SK-N-SH (cell line): ENCODE data around the gene SLC4A9. TPM values are rescaled to one million over a fixed set of nuclear protein-coding genes. Genes with fewer than 3 reads are reported as not detected.

Source experiments
- CTCF ChIA-PET: fragments of 300-600, 350-600 bp; formaldehyde crosslinking; extraction: SDS; loops from one replicate; lab custom pipeline; 2021; lab: Yijun Ruan, JAX
- POLR2A ChIA-PET: fragments of 350-600 bp; sonication (Branson Sonifier 250); formaldehyde crosslinking; extraction: SDS; loops from one replicate; lab custom pipeline; 2020; ENCODE audit warnings: antibody characterized with exemption, inconsistent platforms; lab: Yijun Ruan, JAX
- DNase-seq: peaks from one replicate; pipeline ENCODE4 v3.0.0; 2012
- H2AFZ ChIP-seq: fragments of 200-600 bp; sonication (generic); 2 replicates; pipeline ENCODE4 v1.8.1; 2016; ENCODE audit warnings: antibody characterized with exemption, mild to moderate bottlenecking, low read depth
- H3F3A ChIP-seq: fragments of 200-600 bp; sonication (generic); replicated peaks from 2 replicates; pipeline ENCODE3; 2016; ENCODE audit warnings: antibody characterized with exemption, mild to moderate bottlenecking; ENCODE audit not compliant: insufficient read depth
- H3K27ac ChIP-seq, 2 experiments: fragments of 200-500 bp in 1 of 2; fragments of 200-600 bp in 1 of 2; sonication (Bioruptor generic) in 1 of 2; sonication (generic), shearing (Covaris generic) in 1 of 2; 2 replicates each; pipeline versions ENCODE4 v1.5.1 to v1.6.1; 2014 to 2016; ENCODE audit warnings: low read depth in 2 of 2, inconsistent platforms in 1 of 2, low read length in 1 of 2, mild to moderate bottlenecking in 1 of 2, mixed read lengths in 1 of 2
- H3K27me3 ChIP-seq: fragments of 200-600 bp; sonication (generic), shearing (Covaris generic); 2 replicates; pipeline ENCODE4 v1.6.1; 2016; ENCODE audit warnings: mixed run types; ENCODE audit not compliant: insufficient read depth
- H3K36me3 ChIP-seq, 2 experiments: fragments of 200-500 bp in 1 of 2; fragments of 200-600 bp in 1 of 2; sonication (Bioruptor generic) in 1 of 2; sonication (generic) in 1 of 2; replicated peaks in 1 of 2; 2 replicates each; pipeline versions ENCODE3 to v1.5.1; 2014 to 2016; ENCODE audit warnings: low read length in 1 of 2, mild to moderate bottlenecking in 1 of 2; ENCODE audit not compliant: insufficient read depth in 2 of 2, control insufficient read depth in 1 of 2
- H3K4me1 ChIP-seq, 2 experiments: fragments of 200-500 bp in 1 of 2; fragments of 200-600 bp in 1 of 2; sonication (Bioruptor generic) in 1 of 2; sonication (generic), shearing (Covaris generic) in 1 of 2; 2 replicates each; pipeline versions ENCODE4 v1.5.1 to v1.6.1; 2014 to 2016; ENCODE audit warnings: low read depth in 1 of 2, low read length in 1 of 2, mixed run types in 1 of 2; ENCODE audit not compliant: insufficient read depth in 2 of 2, control insufficient read depth in 1 of 2
- H3K4me2 ChIP-seq: fragments of 200-600 bp; sonication (generic), shearing (Covaris generic); 2 replicates; pipeline ENCODE4 v1.6.1; 2017; ENCODE audit warnings: mixed run types
- H3K4me3 ChIP-seq, 2 experiments: fragments of 200-500 bp in 1 of 2; fragments of 200-600 bp in 1 of 2; sonication (Bioruptor generic) in 1 of 2; sonication (generic), shearing (Covaris generic) in 1 of 2; 2 replicates each; pipeline versions ENCODE4 v1.5.1 to v1.8.1; 2014 to 2016; ENCODE audit warnings: low read depth in 2 of 2, inconsistent platforms in 1 of 2, low read length in 1 of 2, mild to moderate bottlenecking in 1 of 2, mixed read lengths in 1 of 2, moderate library complexity in 1 of 2
- H3K79me2 ChIP-seq: fragments of 200-600 bp; sonication (generic); 2 replicates; pipeline ENCODE4 v1.8.1; 2017; ENCODE audit warnings: mild to moderate bottlenecking; ENCODE audit not compliant: insufficient read depth
- H3K9ac ChIP-seq: fragments of 200-600 bp; sonication (generic); 2 replicates; pipeline ENCODE4 v1.6.1; 2017; ENCODE audit warnings: mixed run types
- H3K9me2 ChIP-seq: fragments of 200-600 bp; sonication (generic); 2 replicates; pipeline ENCODE4 v1.6.1; 2017; ENCODE audit warnings: mixed run types
- H3K9me3 ChIP-seq: fragments of 200-600 bp; sonication (generic); 2 replicates; pipeline ENCODE4 v1.6.1; 2017; ENCODE audit warnings: mixed run types, mild to moderate bottlenecking, moderate library complexity
- H4K20me1 ChIP-seq: fragments of 200-600 bp; sonication (generic); 2 replicates; pipeline ENCODE4 v1.6.1; 2017; ENCODE audit warnings: mild to moderate bottlenecking, mixed run types; ENCODE audit not compliant: insufficient read depth
- ELF1 ChIP-seq: IDR thresholded peaks from 2 replicates; pipeline ENCODE4 v1.4.0; 2012
- EZH2phosphoT487 ChIP-seq: fragments of 200-600 bp; sonication (generic); IDR thresholded peaks from 2 replicates; pipeline ENCODE4 v1.6.1; 2017; ENCODE audit warnings: low read depth, mixed run types, mild to moderate bottlenecking, antibody characterized with exemption, moderate library complexity, borderline replicate concordance
- FOSL2 ChIP-seq: IDR thresholded peaks from 2 replicates; pipeline ENCODE4 v1.4.0; 2012; ENCODE audit warnings: low read depth, mild to moderate bottlenecking, moderate library complexity, borderline replicate concordance
- FOXM1 ChIP-seq: IDR thresholded peaks from 2 replicates; pipeline ENCODE4 v1.4.0; 2012; ENCODE audit warnings: low read depth, mild to moderate bottlenecking
- MXI1 ChIP-seq: IDR thresholded peaks from 2 replicates; pipeline ENCODE4 v1.6.1; 2012; ENCODE audit warnings: mild to moderate bottlenecking, low read depth, low read length, improper control_type of control experiment
- PBX3 ChIP-seq: IDR thresholded peaks from 2 replicates; pipeline ENCODE4; 2012
- POLR2AphosphoS5 ChIP-seq: IDR thresholded peaks from 2 replicates; pipeline ENCODE4 v1.6.1; 2012; ENCODE audit warnings: low read depth, low read length
- RAD21 ChIP-seq: IDR thresholded peaks from 2 replicates; pipeline ENCODE4 v1.6.1; 2012; ENCODE audit warnings: mild to moderate bottlenecking, low read length
- REST ChIP-seq: IDR thresholded peaks from 2 replicates; pipeline ENCODE4 v1.6.1; 2012; ENCODE audit warnings: mild to moderate bottlenecking, low read depth, low read length, moderate library complexity
- RFX5 ChIP-seq: IDR thresholded peaks from 2 replicates; pipeline ENCODE4 v1.6.1; 2012; ENCODE audit warnings: mild to moderate bottlenecking, improper control_type of control experiment, low read length
- SMC3 ChIP-seq: IDR thresholded peaks from 2 replicates; pipeline ENCODE4 v1.6.1; 2012; ENCODE audit warnings: low read depth, low read length, improper control_type of control experiment
- TAF1 ChIP-seq: IDR thresholded peaks from 2 replicates; pipeline ENCODE4 v1.6.1; 2012; ENCODE audit warnings: low read depth, mild to moderate bottlenecking, low read length, moderate library complexity, borderline replicate concordance
- TCF12 ChIP-seq: IDR thresholded peaks from 2 replicates; pipeline ENCODE4 v1.4.0; 2012
- TEAD4 ChIP-seq: IDR thresholded peaks from 2 replicates; pipeline ENCODE4 v1.4.0; 2012; ENCODE audit warnings: mild to moderate bottlenecking, borderline replicate concordance; ENCODE audit not compliant: insufficient read depth
- YY1 ChIP-seq: IDR thresholded peaks from 2 replicates; pipeline ENCODE4 v1.4.0; 2012; ENCODE audit warnings: low read depth, mild to moderate bottlenecking
- ZBTB33 ChIP-seq: IDR thresholded peaks from 2 replicates; pipeline ENCODE4 v1.4.0; 2012; ENCODE audit warnings: low read depth, borderline replicate concordance
- WGBS: methylation state at CpG from one replicate; pipeline ENCODE4 v1.1.6; 2017; ENCODE audit warnings: low lambda C conversion rate; 5-methylcytosine and 5-hydroxymethylcytosine counted together
- polyA plus RNA-seq, 3 experiments: library from polyadenylated mRNA; depleted of rRNA; stranded (reverse); fragments of >200 nt; gene quantifications; 2 replicates each; pipeline ENCODE4 v1.2.3, GENCODE V29; 2012
- TF ChIP-seq, protein P1 (sequence below): IDR thresholded peaks from 2 replicates; pipeline ENCODE4 v1.4.0; 2012; ENCODE audit warnings: low read depth
- TF ChIP-seq, protein P2 (sequence below): fragments of 150-350 bp; IDR thresholded peaks from 2 replicates; pipeline ENCODE4 v1.6.1; 2016; ENCODE audit warnings: mild to moderate bottlenecking, low read depth, low read length

Gene SLC4A9
- polyA plus RNA-seq, 1 of the 3 experiments (the other 2 are of a cell fraction), result 0.02 TPM

GRCh38 chr5:140363631-140364471 lies 3.9 kb downstream of the SLC4A9 start:
- no peaks in the 10 kb centered on the region for H3K27me3 ChIP-seq
- CTCF ChIA-PET, result interaction anchor here (0.6 to 2.6 kb wide), 28 partner anchors 8 to 362 kb away, joined by 3 to 21 read pairs (median 4); partner anchors contain the start of genes IK and NDUFA2
- 77% methylated on average over 19 of the region's 20 CpGs for WGBS
- no peaks in the 10 kb centered on the region for H3K79me2 ChIP-seq
- peaks cover 0 to 2% of the 10 kb centered on the region in 2 experiments; a peak in 1 of 4 replicates for H3K4me1 ChIP-seq
- H3K4me2 ChIP-seq, result no peak overlapping the region
- H3K4me3 ChIP-seq, result no peak overlapping the region
- no peaks in the 10 kb centered on the region for H3K9me3 ChIP-seq
- no peaks in the 10 kb centered on the region for H3F3A ChIP-seq
- TF ChIP-seq, protein P1, sequence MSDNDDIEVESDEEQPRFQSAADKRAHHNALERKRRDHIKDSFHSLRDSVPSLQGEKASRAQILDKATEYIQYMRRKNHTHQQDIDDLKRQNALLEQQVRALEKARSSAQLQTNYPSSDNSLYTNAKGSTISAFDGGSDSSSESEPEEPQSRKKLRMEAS, result no peak
- no peak for TF ChIP-seq RAD21
- no peak for TF ChIP-seq FOXM1
- no peak for TF ChIP-seq SMC3
- no peak for TF ChIP-seq ZBTB33
- TF ChIP-seq REST, result no peak
- no peak for TF ChIP-seq PBX3
- TF ChIP-seq TCF12, result no peak
- TF ChIP-seq RFX5, result no peak
- TF ChIP-seq TEAD4, result no peak
- TF ChIP-seq, protein P2, sequence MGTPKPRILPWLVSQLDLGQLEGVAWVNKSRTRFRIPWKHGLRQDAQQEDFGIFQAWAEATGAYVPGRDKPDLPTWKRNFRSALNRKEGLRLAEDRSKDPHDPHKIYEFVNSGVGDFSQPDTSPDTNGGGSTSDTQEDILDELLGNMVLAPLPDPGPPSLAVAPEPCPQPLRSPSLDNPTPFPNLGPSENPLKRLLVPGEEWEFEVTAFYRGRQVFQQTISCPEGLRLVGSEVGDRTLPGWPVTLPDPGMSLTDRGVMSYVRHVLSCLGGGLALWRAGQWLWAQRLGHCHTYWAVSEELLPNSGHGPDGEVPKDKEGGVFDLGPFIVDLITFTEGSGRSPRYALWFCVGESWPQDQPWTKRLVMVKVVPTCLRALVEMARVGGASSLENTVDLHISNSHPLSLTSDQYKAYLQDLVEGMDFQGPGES, result no peak
- TF ChIP-seq ELF1, result no peak
- no peak for TF ChIP-seq YY1
- TF ChIP-seq POLR2AphosphoS5, result no peak
- no peak for TF ChIP-seq EZH2phosphoT487
- TF ChIP-seq MXI1, result no peak
- no peak for TF ChIP-seq TAF1
- no peak for TF ChIP-seq FOSL2
- H3K9ac ChIP-seq, result no peak overlapping the region
- no peaks in the 10 kb centered on the region for H3K36me3 ChIP-seq
- no peaks in the 10 kb centered on the region for H3K9me2 ChIP-seq
- no peak overlapping the region for H3K27ac ChIP-seq
- DNase-seq, result no peak
- H4K20me1 ChIP-seq, result no peaks in the 10 kb centered on the region
- POLR2A ChIA-PET, result no interaction called here
- H2AFZ ChIP-seq, result no peak overlapping the region
